K562 (cell line): Measurements from ENCODE around the gene VSTM5. TPM values are rescaled to one million over a fixed set of nuclear protein-coding genes. Genes with fewer than 3 reads are reported as not detected.

ENCODE experiments used
- CTCFL ChIP-seq: IDR thresholded peaks from 2 replicates; pipeline ENCODE4 v1.6.1; 2011; ENCODE audit warnings: borderline replicate concordance, low read depth, mild to moderate bottlenecking, moderate library complexity, low read length; ENCODE audit not compliant: insufficient read depth, poor library complexity, severe bottlenecking
- CXXC5 ChIP-seq: fragments of 250-450 bp; sonication (Bioruptor Pico); IDR thresholded peaks from 2 replicates; pipeline ENCODE4 v1.8.0; 2022; ENCODE audit warnings: inconsistent platforms, mild to moderate bottlenecking, moderate library complexity
- HDAC1 ChIP-seq, 2 experiments: fragments of 450-650 bp; IDR thresholded peaks; 2 replicates each; pipeline ENCODE4 v1.6.1; 2016 to 2017; ENCODE audit warnings: inconsistent platforms in 1 of 2, mild to moderate bottlenecking in 1 of 2, moderate library complexity in 1 of 2
- NFE2L1 ChIP-seq: fragments of 450-650 bp; IDR thresholded peaks from 2 replicates; pipeline ENCODE4 v1.6.1; 2016; ENCODE audit warnings: missing genetic modification characterization, low read depth, mild to moderate bottlenecking, missing compliant biosample characterization, moderate library complexity, borderline replicate concordance
- NFIC ChIP-seq: fragments of 450-650 bp; IDR thresholded peaks from 2 replicates; pipeline ENCODE4 v1.6.1; 2017; ENCODE audit warnings: mild to moderate bottlenecking, inconsistent platforms
- NRF1 ChIP-seq, 2 experiments: fragments of 450-650 bp; IDR thresholded peaks in 1 of 2; conservative IDR thresholded peaks in 1 of 2; 2 replicates each; pipeline ENCODE4 v1.6.1; 2014; ENCODE audit warnings: mild to moderate bottlenecking in 2 of 2
- PRMT5 ChIP-seq: sonication (generic); formaldehyde crosslinking; IDR thresholded peaks from 2 replicates; pipeline ENCODE4 v1.5.0; 2020; ENCODE audit warnings: missing genetic modification reagents
- RNF2 ChIP-seq: sonication (generic); IDR thresholded peaks from 2 replicates; pipeline ENCODE4 v1.6.1; 2016
- RREB1 ChIP-seq: fragments of 250-450 bp; sonication (Bioruptor Pico); IDR thresholded peaks from 2 replicates; pipeline ENCODE4 v1.4.0; 2020
- SOX6 ChIP-seq: fragments of 450-650 bp; IDR thresholded peaks from 2 replicates; pipeline ENCODE4 v1.6.1; 2014; ENCODE audit warnings: mild to moderate bottlenecking
- TEAD4 ChIP-seq, 2 experiments: sonication (generic) in 1 of 2; formaldehyde crosslinking in 1 of 2; IDR thresholded peaks; 2 replicates each; pipeline versions ENCODE4 v1.6.1 to v1.8.0; 2012 to 2022; ENCODE audit warnings: borderline replicate concordance in 1 of 2, inconsistent platforms in 1 of 2, low read length in 1 of 2, mild to moderate bottlenecking in 1 of 2, missing genetic modification reagents in 1 of 2
- TFAP4 ChIP-seq: sonication (generic); formaldehyde crosslinking; IDR thresholded peaks from 2 replicates; pipeline ENCODE4 v1.8.0; 2022; ENCODE audit warnings: missing genetic modification reagents, mild to moderate bottlenecking, moderate library complexity, borderline replicate concordance
- ZKSCAN3 ChIP-seq: fragments of 250-450 bp; sonication (Bioruptor Pico); IDR thresholded peaks from 2 replicates; pipeline ENCODE4 v1.4.0; 2020
- ZNF175 ChIP-seq: fragments of 200-800 bp; sonication (Bioruptor generic); IDR thresholded peaks from 2 replicates; pipeline ENCODE4 v1.6.1; 2016; ENCODE audit warnings: low read depth, mild to moderate bottlenecking, missing genetic modification characterization, missing compliant biosample characterization
- ZNF324 ChIP-seq: fragments of 250-450 bp; sonication (Bioruptor Pico); IDR thresholded peaks from 2 replicates; pipeline ENCODE4 v1.4.0; 2020; ENCODE audit warnings: mild to moderate bottlenecking
- ZNF561 ChIP-seq: fragments of 450-650 bp; formaldehyde crosslinking; conservative IDR thresholded peaks from 2 replicates; pipeline ENCODE4 v1.4.0; 2020; ENCODE audit warnings: mild to moderate bottlenecking, moderate library complexity
- ZNF717 ChIP-seq: fragments of 250-450 bp; sonication (Bioruptor Pico); IDR thresholded peaks from 2 replicates; pipeline ENCODE4 v1.5.0; 2021
- ZZZ3 ChIP-seq: fragments of 450-650 bp; IDR thresholded peaks from 2 replicates; pipeline ENCODE4 v1.6.1; 2016; ENCODE audit warnings: antibody characterized with exemption, mild to moderate bottlenecking, moderate library complexity
- polyA plus RNA-seq, 8 experiments: library from polyadenylated mRNA; depleted of rRNA in 4 of 8; stranded (reverse) in 5 of 8; unstranded in 3 of 8; fragments of >200 nt; fragmentation: Nextera tagmentation in 2 of 8; fragmentation: Illumina TruSeq in 1 of 8; extraction: Ambion mirVana in 2 of 8; extraction: Trizol in 1 of 8; gene quantifications; 2 replicates each; pipeline versions ENCODE4 v1.2.1 to v1.2.3, GENCODE V29; 2011 to 2014; ENCODE audit warnings: inconsistent platforms in 1 of 8, missing spikeins in 1 of 8
- total RNA-seq, 7 experiments: library from RNA; depleted of rRNA in 6 of 7; stranded (reverse); fragments of >200 nt in 6 of 7; fragmentation: Illumina TruSeq in 2 of 7; extraction: Trizol in 2 of 7; gene quantifications; 2 replicates each; pipeline versions ENCODE4 v1.2.1 to v1.2.3, GENCODE V29; 2011 to 2021; ENCODE audit warnings: low replicate concordance in 1 of 7
- TF ChIP-seq, protein P1 (sequence below), 2 experiments: fragments of 450-650 bp in 1 of 2; sonication (generic) in 1 of 2; formaldehyde crosslinking in 1 of 2; IDR thresholded peaks in 1 of 2; conservative IDR thresholded peaks in 1 of 2; 2 replicates each; pipeline versions ENCODE4 v1.6.1 to v1.8.1; 2016 to 2023; ENCODE audit warnings: mild to moderate bottlenecking in 2 of 2, moderate library complexity in 2 of 2, inconsistent platforms in 1 of 2, missing genetic modification reagents in 1 of 2

The VSTM5 gene
- total and polyA plus RNA-seq, 9 of the 15 experiments (the other 6 are each of a cell fraction or from before 2014, with no cell fraction given), result 0.01 TPM; not detected in 8

DNA sequence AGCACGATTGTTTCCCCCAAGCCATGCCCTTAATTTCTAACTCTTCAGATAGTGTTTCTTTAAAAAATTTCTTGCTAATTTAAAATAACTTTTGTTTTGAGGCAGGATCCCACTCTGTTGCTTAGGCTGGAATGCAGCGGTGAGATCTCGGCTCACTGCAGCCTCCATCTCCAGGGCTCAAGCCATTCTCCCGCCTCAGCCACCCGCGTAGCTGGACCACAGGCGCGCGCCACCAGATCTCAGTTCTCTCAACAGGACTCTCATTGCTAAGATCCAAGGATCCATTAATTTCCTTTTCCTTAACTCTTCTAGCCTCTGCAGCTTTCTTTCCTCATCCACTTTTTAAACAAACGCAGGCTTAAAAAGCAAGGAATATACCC is 66.7 kb downstream of the VSTM5 start (continued):
- TF ChIP-seq ZZZ3 (0 out of 2 replicates have a peak, but pooled peaks have one; percentile 47), SOX6 (0 out of 2 replicates have a peak, but pooled peaks have one; percentile 22), PRMT5 (CRISPR knock-in tag) (no peak), TEAD4 (IDR thresholded peaks at IDR 0.05; ENCODE audit: low read length) (no peak), TEAD4 (CRISPR knock-in tag; IDR thresholded peaks at IDR 0.05; ENCODE audit: borderline replicate concordance) (no peak), NFIC (peak; percentile 14; the same call in 1 of the 2 replicates), CTCFL (no peak), ZNF324 (CRISPR knock-in tag) (0 out of 2 replicates have a peak, but pooled peaks have one; percentile 33), ZNF717 (CRISPR knock-in tag) (no peak), NRF1 (conservative IDR thresholded peaks at IDR 0.05 in 1 of 2, IDR thresholded peaks at IDR 0.05 in 1 of 2) (no peak), RREB1 (CRISPR knock-in tag) (peak; percentile 93), NFE2L1 (tag) (no peak), TFAP4 (CRISPR knock-in tag) (no peak), CXXC5 (peak; percentile 48), ZNF561 (CRISPR knock-in tag) (no peak), RNF2 (0 out of 2 replicates have a peak, but pooled peaks have one; percentile 7), ZKSCAN3 (CRISPR knock-in tag) (no peak), ZNF175 (CRISPR knock-in tag) (0 out of 2 replicates have a peak, but pooled peaks have one; percentile 16), HDAC1 (IDR thresholded peaks at IDR 0.05) (peak in 1 of 2 experiments; percentile 64; a peak in 1 of 4 replicates)
- TF ChIP-seq, protein P1, sequence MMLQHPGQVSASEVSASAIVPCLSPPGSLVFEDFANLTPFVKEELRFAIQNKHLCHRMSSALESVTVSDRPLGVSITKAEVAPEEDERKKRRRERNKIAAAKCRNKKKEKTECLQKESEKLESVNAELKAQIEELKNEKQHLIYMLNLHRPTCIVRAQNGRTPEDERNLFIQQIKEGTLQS (IDR thresholded peaks at IDR 0.05), result no peak
- TF ChIP-seq, protein P1 (CRISPR knock-in tag; conservative IDR thresholded peaks at IDR 0.05), result 0 out of 2 replicates have a peak, but pooled peaks have one; percentile 59
